Measurements from ENCODE around the gene SYT2.
"Not testable (repeated sequence)": the region's sequence is repeated elsewhere in the genome, so short reads cannot be mapped to it uniquely, and the experiment has no call there.

The SYT2 gene

GRCh38 chr1:202639500-202639899, 70.8 kb downstream of the SYT2 start:
- peaks cover 6% of the 10 kb centered on the region for H3K4me1 ChIP-seq (ENCODE audit: control insufficient read depth, insufficient read depth, low read length)

GRCh38 chr1:202638701-202639305, 71.5 kb downstream of the SYT2 start:
- H3K9ac ChIP-seq (ENCODE audit: low read length); H3K36me3 ChIP-seq (ENCODE audit: control insufficient read depth, insufficient read depth, low read length, severe bottlenecking); DNase-seq (ENCODE audit: low read depth); H3K4me3 ChIP-seq (ENCODE audit: low read length); H3K9me3 ChIP-seq (ENCODE audit: control insufficient read depth, low read length); H3K4me1 ChIP-seq (ENCODE audit: control insufficient read depth, insufficient read depth, low read length): not testable (repeated sequence)
- peaks cover 60% of the 10 kb centered on the region for H3K27me3 ChIP-seq (replicated peaks; ENCODE audit: control insufficient read depth, insufficient read depth, low read length)

More at GRCh38 chr1:202639500-202639899, 70.8 kb downstream of the SYT2 start:
- H3K9me3 ChIP-seq (ENCODE audit: control insufficient read depth, low read length): no peaks in the 10 kb centered on the region
- H3K36me3 ChIP-seq (ENCODE audit: control insufficient read depth, insufficient read depth, low read length, severe bottlenecking): no peaks in the 10 kb centered on the region
- peaks cover 65% of the 10 kb centered on the region for H3K27me3 ChIP-seq (replicated peaks; ENCODE audit: control insufficient read depth, insufficient read depth, low read length)
- H3K4me3 ChIP-seq (ENCODE audit: low read length): no peak overlapping the region
- no peak overlapping the region for H3K9ac ChIP-seq (ENCODE audit: low read length)
- no peak for DNase-seq (ENCODE audit: low read depth)

GRCh38 chr1:202638019-202638700, 72.1 kb downstream of the SYT2 start:
- Histone ChIP-seq H3K4me3 (ENCODE audit: low read length) (no peak overlapping the region), H3K9me3 (ENCODE audit: control insufficient read depth, low read length) (no peaks in the 10 kb centered on the region), H3K36me3 (ENCODE audit: control insufficient read depth, insufficient read depth, low read length, severe bottlenecking) (no peaks in the 10 kb centered on the region), H3K9ac (ENCODE audit: low read length) (no peak overlapping the region), H3K4me1 (ENCODE audit: control insufficient read depth, insufficient read depth, low read length) (peaks cover 6% of the 10 kb centered on the region), H3K27me3 (replicated peaks; ENCODE audit: control insufficient read depth, insufficient read depth, low read length) (peaks cover 55% of the 10 kb centered on the region)
- DNase-seq (ENCODE audit: low read depth): no peak

- H3K27me3 ChIP-seq (replicated peaks; ENCODE audit: control insufficient read depth, insufficient read depth, low read length): peaks cover 50% of the 10 kb centered on the region
- not testable (repeated sequence) for H3K4me1 ChIP-seq (ENCODE audit: control insufficient read depth, insufficient read depth, low read length); H3K4me3 ChIP-seq (ENCODE audit: low read length); H3K9ac ChIP-seq (ENCODE audit: low read length); H3K9me3 ChIP-seq (ENCODE audit: control insufficient read depth, low read length); H3K36me3 ChIP-seq (ENCODE audit: control insufficient read depth, insufficient read depth, low read length, severe bottlenecking); DNase-seq (ENCODE audit: low read depth)
These were observed 72.8 kb downstream of the SYT2 start for GRCh38 chr1:202637321-202638018.

GRCh38 chr1:202636171-202636570, 74.1 kb downstream of the SYT2 start:
- DNase-seq (ENCODE audit: low read depth): not testable (repeated sequence)

GRCh38 chr1:202632241-202632640, 78.0 kb downstream of the SYT2 start:
- no peak overlapping the region for H3K9ac ChIP-seq (ENCODE audit: low read length)
- H3K4me3 ChIP-seq (ENCODE audit: low read length): no peak overlapping the region
- H3K4me1 ChIP-seq (ENCODE audit: control insufficient read depth, insufficient read depth, low read length): no peaks in the 10 kb centered on the region
- H3K27me3 ChIP-seq (replicated peaks; ENCODE audit: control insufficient read depth, insufficient read depth, low read length): peaks cover 31% of the 10 kb centered on the region
- no peaks in the 10 kb centered on the region for H3K36me3 ChIP-seq (ENCODE audit: control insufficient read depth, insufficient read depth, low read length, severe bottlenecking)
- H3K9me3 ChIP-seq (ENCODE audit: control insufficient read depth, low read length): no peaks in the 10 kb centered on the region
- no peak for DNase-seq (ENCODE audit: low read depth)

More at GRCh38 chr1:202636171-202636570, 74.1 kb downstream of the SYT2 start:
- not testable (repeated sequence) for H3K9ac ChIP-seq (ENCODE audit: low read length); H3K4me1 ChIP-seq (ENCODE audit: control insufficient read depth, insufficient read depth, low read length); H3K36me3 ChIP-seq (ENCODE audit: control insufficient read depth, insufficient read depth, low read length, severe bottlenecking); H3K9me3 ChIP-seq (ENCODE audit: control insufficient read depth, low read length); H3K4me3 ChIP-seq (ENCODE audit: low read length)
- H3K27me3 ChIP-seq (replicated peaks; ENCODE audit: control insufficient read depth, insufficient read depth, low read length): peaks cover 39% of the 10 kb centered on the region

- no peaks in the 10 kb centered on the region for H3K4me1 ChIP-seq (ENCODE audit: control insufficient read depth, insufficient read depth, low read length)
- no peaks in the 10 kb centered on the region for H3K9me3 ChIP-seq (ENCODE audit: control insufficient read depth, low read length)
- H3K4me3 ChIP-seq (ENCODE audit: low read length): no peak overlapping the region
- H3K36me3 ChIP-seq (ENCODE audit: control insufficient read depth, insufficient read depth, low read length, severe bottlenecking): no peaks in the 10 kb centered on the region
- no peak for DNase-seq (ENCODE audit: low read depth)
- H3K27me3 ChIP-seq (replicated peaks; ENCODE audit: control insufficient read depth, insufficient read depth, low read length): peaks cover 29% of the 10 kb centered on the region
- H3K9ac ChIP-seq (ENCODE audit: low read length): no peak overlapping the region
These were observed 79.0 kb downstream of the SYT2 start for GRCh38 chr1:202631076-202631923.

GRCh38 chr1:202630541-202630940, 79.7 kb downstream of the SYT2 start:
- no peak overlapping the region for H3K4me3 ChIP-seq (ENCODE audit: low read length)
- no peaks in the 10 kb centered on the region for H3K36me3 ChIP-seq (ENCODE audit: control insufficient read depth, insufficient read depth, low read length, severe bottlenecking)
- no peak for DNase-seq (ENCODE audit: low read depth)
- H3K9me3 ChIP-seq (ENCODE audit: control insufficient read depth, low read length): no peaks in the 10 kb centered on the region
- H3K27me3 ChIP-seq (replicated peaks; ENCODE audit: control insufficient read depth, insufficient read depth, low read length): peaks cover 23% of the 10 kb centered on the region
- H3K4me1 ChIP-seq (ENCODE audit: control insufficient read depth, insufficient read depth, low read length): no peaks in the 10 kb centered on the region
- no peak overlapping the region for H3K9ac ChIP-seq (ENCODE audit: low read length)

GRCh38 chr1:202630096-202630495, 80.2 kb downstream of the SYT2 start:
- H3K36me3 ChIP-seq (ENCODE audit: control insufficient read depth, insufficient read depth, low read length, severe bottlenecking); H3K4me3 ChIP-seq (ENCODE audit: low read length); H3K9ac ChIP-seq (ENCODE audit: low read length); H3K4me1 ChIP-seq (ENCODE audit: control insufficient read depth, insufficient read depth, low read length); DNase-seq (ENCODE audit: low read depth); H3K9me3 ChIP-seq (ENCODE audit: control insufficient read depth, low read length): not testable (repeated sequence)
- peaks cover 18% of the 10 kb centered on the region for H3K27me3 ChIP-seq (replicated peaks; ENCODE audit: control insufficient read depth, insufficient read depth, low read length)

GRCh38 chr1:202629257-202629811, 80.9 kb downstream of the SYT2 start:
- not testable (repeated sequence) for H3K4me3 ChIP-seq (ENCODE audit: low read length); H3K36me3 ChIP-seq (ENCODE audit: control insufficient read depth, insufficient read depth, low read length, severe bottlenecking); H3K9ac ChIP-seq (ENCODE audit: low read length); H3K9me3 ChIP-seq (ENCODE audit: control insufficient read depth, low read length); H3K4me1 ChIP-seq (ENCODE audit: control insufficient read depth, insufficient read depth, low read length); DNase-seq (ENCODE audit: low read depth)
- H3K27me3 ChIP-seq (replicated peaks; ENCODE audit: control insufficient read depth, insufficient read depth, low read length): peaks cover 14% of the 10 kb centered on the region

All from adipocyte (in vitro differentiated cells).